GM12864 (cell line): ENCODE results near the gene STPG3.

Experiments
- DNase-seq: peaks from one replicate; pipeline ENCODE4 v3.0.0-alpha.2; 2011; ENCODE audit warnings: low read depth
- H3K4me3 ChIP-seq: 2 replicates; pipeline ENCODE4 v1.5.1; 2011; ENCODE audit warnings: mild to moderate bottlenecking, low read depth, low read length, control low read depth
- TF ChIP-seq, protein P1 (sequence below): IDR thresholded peaks from 2 replicates; pipeline ENCODE4 v1.5.1; 2011; ENCODE audit warnings: low read depth, mild to moderate bottlenecking, moderate library complexity, low read length, control low read depth, inconsistent platforms; ENCODE audit errors: missing control alignments

The STPG3 gene

GRCh38 chr9:137222190-137223077, 28.7 kb upstream of the STPG3 start, which contains the start of gene RNF208:
RNF208 (minus strand) TSS chr9:137222240; CDS start chr9:137221212, 1,028 bp downstream.
- TF ChIP-seq, protein P1, sequence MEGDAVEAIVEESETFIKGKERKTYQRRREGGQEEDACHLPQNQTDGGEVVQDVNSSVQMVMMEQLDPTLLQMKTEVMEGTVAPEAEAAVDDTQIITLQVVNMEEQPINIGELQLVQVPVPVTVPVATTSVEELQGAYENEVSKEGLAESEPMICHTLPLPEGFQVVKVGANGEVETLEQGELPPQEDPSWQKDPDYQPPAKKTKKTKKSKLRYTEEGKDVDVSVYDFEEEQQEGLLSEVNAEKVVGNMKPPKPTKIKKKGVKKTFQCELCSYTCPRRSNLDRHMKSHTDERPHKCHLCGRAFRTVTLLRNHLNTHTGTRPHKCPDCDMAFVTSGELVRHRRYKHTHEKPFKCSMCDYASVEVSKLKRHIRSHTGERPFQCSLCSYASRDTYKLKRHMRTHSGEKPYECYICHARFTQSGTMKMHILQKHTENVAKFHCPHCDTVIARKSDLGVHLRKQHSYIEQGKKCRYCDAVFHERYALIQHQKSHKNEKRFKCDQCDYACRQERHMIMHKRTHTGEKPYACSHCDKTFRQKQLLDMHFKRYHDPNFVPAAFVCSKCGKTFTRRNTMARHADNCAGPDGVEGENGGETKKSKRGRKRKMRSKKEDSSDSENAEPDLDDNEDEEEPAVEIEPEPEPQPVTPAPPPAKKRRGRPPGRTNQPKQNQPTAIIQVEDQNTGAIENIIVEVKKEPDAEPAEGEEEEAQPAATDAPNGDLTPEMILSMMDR: no peak
- DNase-seq: no peak
- peak within 1 kb of the TSS; percentile 61 for H3K4me3 ChIP-seq

DNA sequence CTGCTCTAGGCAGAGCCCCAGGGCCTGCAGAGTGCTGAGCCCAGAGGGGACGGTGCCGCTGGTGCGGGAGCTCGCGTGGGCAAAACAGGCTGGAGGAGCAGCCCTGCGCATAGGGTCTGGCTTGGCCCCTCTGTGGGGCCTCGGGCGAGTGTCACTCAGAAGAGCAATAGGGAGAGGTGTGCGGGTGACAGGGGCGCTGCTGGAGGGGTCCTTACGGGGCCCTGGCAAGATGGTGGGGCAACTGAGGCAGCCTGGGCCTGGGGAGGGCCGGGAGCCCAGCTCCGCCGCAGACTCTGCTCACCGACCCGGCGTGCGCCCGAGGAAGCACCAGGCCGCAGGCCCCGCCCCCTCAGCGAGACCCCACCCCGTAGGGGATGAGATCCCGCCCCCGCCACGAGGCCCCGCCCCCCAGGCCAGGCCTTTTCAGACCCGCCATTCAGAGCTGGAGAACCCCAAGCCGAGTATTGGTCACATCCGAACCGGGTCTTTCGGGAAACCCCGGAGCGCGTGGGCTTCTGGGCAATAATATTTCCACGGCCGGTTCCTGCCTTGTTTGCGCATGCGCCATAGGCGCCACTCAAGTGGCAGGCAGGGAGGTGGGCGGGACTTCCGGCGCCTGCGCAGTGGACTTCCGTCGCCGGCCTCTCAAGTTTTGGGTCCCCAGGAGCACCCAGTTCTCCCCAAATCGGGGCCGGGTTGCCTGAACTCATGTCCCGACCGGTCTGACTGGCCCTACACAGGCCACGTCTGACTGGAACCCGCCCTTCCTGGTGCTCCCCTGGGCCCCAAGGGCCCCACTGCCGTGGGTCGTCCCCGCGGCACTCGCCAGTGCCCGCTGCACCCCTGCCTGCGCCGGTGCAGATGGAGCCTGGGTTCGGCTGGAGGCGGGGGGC, 27.8 kb upstream of the STPG3 start:
- peak overlapping the region; percentile 88 for H3K4me3 ChIP-seq
- DNase-seq: peak; percentile 97
- TF ChIP-seq, protein P1: no peak

GRCh38 chr9:137224830-137225694, 26.0 kb upstream of the STPG3 start, which contains the start of gene CYSRT1:
CYSRT1 (plus strand) TSS chr9:137225174; CDS start chr9:137225622, 448 bp downstream.
- TF ChIP-seq, protein P1: no peak
- no peak for DNase-seq
- H3K4me3 ChIP-seq: peak within 1 kb of the TSS; percentile 88

GRCh38 chr9:137225699-137226331, 25.3 kb upstream of the STPG3 start:
- H3K4me3 ChIP-seq: no peak overlapping the region
- DNase-seq: no peak
- TF ChIP-seq, protein P1: no peak

- TF ChIP-seq, protein P1: no peak
- no peak overlapping the region for H3K4me3 ChIP-seq
- DNase-seq: no peak
Observed at GRCh38 chr9:137226338-137227053, 24.6 kb upstream of the STPG3 start.
